WTC11 (cell line): ENCODE data around the gene C10orf88. TPM values are rescaled to one million over a fixed set of nuclear protein-coding genes. Genes with fewer than 3 reads are reported as not detected.

Experiments
- ATAC-seq: fragments of 200-7000 bp; cut with Tn5 transposase; 2 replicates; pipeline ENCODE4 v1.10.0; 2021; ENCODE audit warnings: mild to moderate bottlenecking, moderate library complexity
- CTCF ChIA-PET: fragments of 300-600 bp; sonication (Branson Sonifier 250); formaldehyde crosslinking; loops from one replicate; lab custom pipeline; 2021; ENCODE audit warnings: antibody characterized with exemption; lab: Charles Lee
- POLR2A ChIA-PET: fragments of 350-600 bp; sonication (Branson Sonifier 250); formaldehyde crosslinking; loops from one replicate; lab custom pipeline; 2021; ENCODE audit warnings: antibody characterized with exemption; lab: Charles Lee
- DNase-seq: peaks from one replicate; pipeline ENCODE4 v3.0.0; 2021; ENCODE audit warnings: low spot score
- H3K27ac Mint-ChIP-seq: 2 replicates; pipeline ENCODE4 v1.8.0; 2021; ENCODE audit warnings: mixed read lengths
- H3K27me3 Mint-ChIP-seq: 2 replicates; pipeline ENCODE4 v1.8.0; 2021; ENCODE audit warnings: low read depth, mild to moderate bottlenecking, moderate library complexity, mixed read lengths
- H3K36me3 Mint-ChIP-seq: 2 replicates; pipeline ENCODE4 v1.8.0; 2021; ENCODE audit warnings: mixed read lengths
- H3K4me1 Mint-ChIP-seq: 2 replicates; pipeline ENCODE4 v1.8.0; 2022; ENCODE audit warnings: mixed read lengths
- H3K4me3 Mint-ChIP-seq: 2 replicates; pipeline ENCODE4 v1.8.0; 2021; ENCODE audit warnings: mild to moderate bottlenecking, moderate library complexity, mixed read lengths
- H3K9me3 Mint-ChIP-seq: 2 replicates; pipeline ENCODE4 v1.8.0; 2021; ENCODE audit warnings: mixed read lengths
- AR ChIP-seq: fragments of 250-450 bp; sonication (Bioruptor Pico); IDR thresholded peaks from 2 replicates; pipeline ENCODE4 v1.9.0; 2021; ENCODE audit warnings: mild to moderate bottlenecking
- CDX4 ChIP-seq: fragments of 250-450 bp; sonication (Bioruptor Pico); IDR thresholded peaks from 2 replicates; pipeline ENCODE4 v1.9.0; 2021; ENCODE audit warnings: moderate library complexity, mild to moderate bottlenecking, inconsistent platforms, borderline replicate concordance
- CREB1 ChIP-seq: sonication (generic); formaldehyde crosslinking; IDR thresholded peaks from 2 replicates; pipeline ENCODE4 v1.8.0; 2023; ENCODE audit warnings: mild to moderate bottlenecking, missing genetic modification reagents
- CREM ChIP-seq: sonication (generic); formaldehyde crosslinking; IDR thresholded peaks from 2 replicates; pipeline ENCODE4 v1.8.1; 2022; ENCODE audit warnings: mild to moderate bottlenecking, missing genetic modification reagents, moderate library complexity
- E2F5 ChIP-seq: sonication (generic); formaldehyde crosslinking; IDR thresholded peaks from 2 replicates; pipeline ENCODE4 v1.8.1; 2022; ENCODE audit warnings: mild to moderate bottlenecking, moderate library complexity, missing genetic modification reagents
- GABPB1 ChIP-seq: sonication (generic); formaldehyde crosslinking; IDR thresholded peaks from 2 replicates; pipeline ENCODE4 v1.8.1; 2023; ENCODE audit warnings: mild to moderate bottlenecking, missing genetic modification reagents
- GRHL2 ChIP-seq: fragments of 250-450 bp; sonication (Bioruptor Pico); IDR thresholded peaks from 2 replicates; pipeline ENCODE4 v1.8.0; 2022; ENCODE audit warnings: mild to moderate bottlenecking, moderate library complexity; ENCODE audit not compliant: insufficient replicate concordance, severe bottlenecking
- JAZF1 ChIP-seq: fragments of 250-450 bp; sonication (Bioruptor Pico); IDR thresholded peaks from 2 replicates; pipeline ENCODE4 v1.9.0; 2021; ENCODE audit warnings: moderate library complexity, mild to moderate bottlenecking, inconsistent platforms
- MYBL2 ChIP-seq: sonication (generic); formaldehyde crosslinking; IDR thresholded peaks from 2 replicates; pipeline ENCODE4 v1.8.1; 2023; ENCODE audit warnings: mild to moderate bottlenecking, moderate library complexity, missing genetic modification reagents
- ZNF532 ChIP-seq: fragments of 250-450 bp; sonication (Bioruptor Pico); IDR thresholded peaks from 2 replicates; pipeline ENCODE4 v1.9.0; 2021; ENCODE audit warnings: mild to moderate bottlenecking, borderline replicate concordance
- ZSCAN18 ChIP-seq: fragments of 250-450 bp; sonication (Bioruptor Pico); IDR thresholded peaks from 2 replicates; pipeline ENCODE4 v2.1.2; 2022; ENCODE audit warnings: mild to moderate bottlenecking, moderate library complexity
- total RNA-seq: library from RNA; stranded (reverse); gene quantifications from 3 replicates; pipeline ENCODE4 v1.2.3, GENCODE V29; 2021
- TF ChIP-seq, protein P1 (sequence below): sonication (generic); formaldehyde crosslinking; IDR thresholded peaks from 2 replicates; pipeline ENCODE4 v1.8.1; 2022; ENCODE audit warnings: missing genetic modification reagents, borderline replicate concordance
- TF ChIP-seq, protein P2 (sequence below): sonication (generic); formaldehyde crosslinking; IDR thresholded peaks from 2 replicates; pipeline ENCODE4 v1.8.1; 2023; ENCODE audit warnings: mild to moderate bottlenecking, missing genetic modification reagents, moderate library complexity
- TF ChIP-seq, protein P3 (sequence below): sonication (generic); formaldehyde crosslinking; IDR thresholded peaks from 2 replicates; pipeline ENCODE4 v1.8.0; 2022; ENCODE audit warnings: mild to moderate bottlenecking, missing genetic modification reagents

The C10orf88 gene
- total RNA-seq, 1 experiment from 2014 or later: 6.5 TPM

DNA sequence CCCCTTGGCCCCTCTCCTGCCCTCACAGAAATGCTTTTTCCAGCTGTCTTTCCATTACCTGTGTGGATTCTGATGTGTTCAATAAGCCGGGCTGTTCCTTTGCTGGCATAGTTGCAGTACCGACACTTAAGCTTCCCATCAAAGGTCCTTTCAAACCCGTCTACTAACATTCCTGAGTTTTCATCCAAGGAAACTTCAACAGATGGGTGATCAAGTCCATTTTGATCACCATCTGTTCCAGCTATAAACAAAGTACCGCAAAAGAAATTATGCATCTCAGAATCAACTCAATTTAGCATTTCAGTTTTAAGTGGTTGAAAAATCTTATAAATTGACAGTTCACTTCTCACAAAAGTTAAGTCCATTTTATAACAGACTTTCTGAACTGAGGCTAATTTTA, 41.9 kb upstream of the C10orf88 start:
- no peak for DNase-seq
- ChIA-PET CTCF (no interaction called here), POLR2A (no interaction called here)
- H3K36me3 Mint-ChIP-seq: peaks cover 23% of the 10 kb centered on the region
- TF ChIP-seq ZNF532 (CRISPR knock-in tag): no peak
- ATAC-seq: no peak
- H3K9me3 Mint-ChIP-seq: no peaks in the 10 kb centered on the region
- no peak overlapping the region for H3K4me3 Mint-ChIP-seq
- H3K27ac Mint-ChIP-seq: no peak overlapping the region
- no peaks in the 10 kb centered on the region for H3K27me3 Mint-ChIP-seq
- H3K4me1 Mint-ChIP-seq: peaks cover 11% of the 10 kb centered on the region

DNA sequence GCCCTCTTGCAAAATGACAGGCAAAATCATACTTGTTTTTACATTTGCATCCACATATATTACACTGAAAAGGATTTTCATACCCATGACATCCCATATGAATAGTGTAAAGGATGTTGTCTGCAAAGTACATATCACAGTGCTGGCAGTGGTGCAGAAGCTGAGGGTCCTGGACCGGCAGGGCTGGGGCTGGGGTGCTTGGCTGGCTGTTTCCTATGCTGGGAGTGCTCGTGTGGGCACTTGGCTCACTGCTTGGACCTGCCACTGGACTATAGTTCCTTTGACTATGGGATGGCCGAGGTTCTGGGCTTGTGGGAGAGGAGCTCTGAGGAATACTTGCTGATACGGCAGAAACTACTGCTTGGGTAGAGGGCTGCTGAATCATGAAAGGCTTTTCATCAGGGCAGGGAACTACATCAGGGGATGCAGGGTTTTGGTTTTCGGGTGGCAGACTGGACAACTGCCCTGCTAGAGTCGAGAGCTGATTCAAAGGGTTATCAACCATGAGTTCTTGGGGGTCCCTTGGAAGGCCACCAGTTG, 39.8 kb upstream of the C10orf88 start:
- Mint-ChIP-seq H3K27ac (no peak overlapping the region), H3K4me1 (no peaks in the 10 kb centered on the region), H3K36me3 (peaks cover 23% of the 10 kb centered on the region), H3K9me3 (no peaks in the 10 kb centered on the region), H3K27me3 (no peaks in the 10 kb centered on the region), H3K4me3 (no peak overlapping the region)
- POLR2A ChIA-PET: no interaction called here
- ATAC-seq (no peak), DNase-seq (no peak)
- CTCF ChIA-PET: no interaction called here
- TF ChIP-seq CDX4 (no peak), GRHL2 (no peak), MYBL2 (CRISPR knock-in tag) (no peak), AR (CRISPR knock-in tag) (no peak), GABPB1 (no peak), CREB1 (no peak), JAZF1 (CRISPR knock-in tag) (no peak), ZSCAN18 (no peak), CREM (CRISPR knock-in tag) (no peak), ZNF532 (CRISPR knock-in tag) (no peak), E2F5 (CRISPR knock-in tag) (no peak)
- TF ChIP-seq, protein P1, sequence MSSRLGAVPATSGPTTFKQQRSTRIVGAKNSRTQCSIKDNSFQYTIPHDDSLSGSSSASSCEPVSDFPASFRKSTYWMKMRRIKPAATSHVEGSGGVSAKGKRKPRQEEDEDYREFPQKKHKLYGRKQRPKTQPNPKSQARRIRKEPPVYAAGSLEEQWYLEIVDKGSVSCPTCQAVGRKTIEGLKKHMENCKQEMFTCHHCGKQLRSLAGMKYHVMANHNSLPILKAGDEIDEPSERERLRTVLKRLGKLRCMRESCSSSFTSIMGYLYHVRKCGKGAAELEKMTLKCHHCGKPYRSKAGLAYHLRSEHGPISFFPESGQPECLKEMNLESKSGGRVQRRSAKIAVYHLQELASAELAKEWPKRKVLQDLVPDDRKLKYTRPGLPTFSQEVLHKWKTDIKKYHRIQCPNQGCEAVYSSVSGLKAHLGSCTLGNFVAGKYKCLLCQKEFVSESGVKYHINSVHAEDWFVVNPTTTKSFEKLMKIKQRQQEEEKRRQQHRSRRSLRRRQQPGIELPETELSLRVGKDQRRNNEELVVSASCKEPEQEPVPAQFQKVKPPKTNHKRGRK: no peak
- TF ChIP-seq, protein P2, sequence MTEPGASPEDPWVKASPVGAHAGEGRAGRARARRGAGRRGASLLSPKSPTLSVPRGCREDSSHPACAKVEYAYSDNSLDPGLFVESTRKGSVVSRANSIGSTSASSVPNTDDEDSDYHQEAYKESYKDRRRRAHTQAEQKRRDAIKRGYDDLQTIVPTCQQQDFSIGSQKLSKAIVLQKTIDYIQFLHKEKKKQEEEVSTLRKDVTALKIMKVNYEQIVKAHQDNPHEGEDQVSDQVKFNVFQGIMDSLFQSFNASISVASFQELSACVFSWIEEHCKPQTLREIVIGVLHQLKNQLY (CRISPR knock-in tag): no peak
- TF ChIP-seq, protein P3, sequence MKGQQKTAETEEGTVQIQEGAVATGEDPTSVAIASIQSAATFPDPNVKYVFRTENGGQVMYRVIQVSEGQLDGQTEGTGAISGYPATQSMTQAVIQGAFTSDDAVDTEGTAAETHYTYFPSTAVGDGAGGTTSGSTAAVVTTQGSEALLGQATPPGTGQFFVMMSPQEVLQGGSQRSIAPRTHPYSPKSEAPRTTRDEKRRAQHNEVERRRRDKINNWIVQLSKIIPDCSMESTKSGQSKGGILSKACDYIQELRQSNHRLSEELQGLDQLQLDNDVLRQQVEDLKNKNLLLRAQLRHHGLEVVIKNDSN (CRISPR knock-in tag): no peak
